GM19467 (cell line): ENCODE measurements around the gene ARHGEF7.

ENCODE experiments used
- ATAC-seq: cut with Tn5 transposase; IDR thresholded peaks from one replicate; pipeline ENCODE4 v1.9.1; 2021; ENCODE audit warnings: mild to moderate bottlenecking, moderate library complexity; ENCODE audit not compliant: unreplicated experiment

The ARHGEF7 gene

DNA sequence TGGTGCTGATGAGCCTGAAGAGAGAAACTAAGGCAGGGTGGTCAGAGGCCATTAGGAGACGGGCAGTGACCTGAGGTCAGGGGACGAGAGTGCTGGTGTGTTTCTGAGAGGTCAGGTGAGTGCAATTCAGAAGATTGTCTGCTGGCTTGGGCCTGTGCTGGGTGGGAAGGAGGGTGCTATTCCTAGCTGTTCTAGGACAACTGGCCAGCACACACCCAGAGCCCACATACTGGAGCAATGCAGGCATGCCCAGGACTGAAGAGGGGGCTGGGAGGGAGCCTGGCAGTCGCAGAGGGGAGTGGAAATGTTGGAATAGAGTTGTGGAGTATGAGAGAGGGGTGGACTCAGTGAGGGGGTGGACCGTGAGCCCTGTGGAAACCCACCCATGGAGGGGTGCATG is 16.5 kb downstream of the ARHGEF7 start:
- ATAC-seq = no peak

DNA sequence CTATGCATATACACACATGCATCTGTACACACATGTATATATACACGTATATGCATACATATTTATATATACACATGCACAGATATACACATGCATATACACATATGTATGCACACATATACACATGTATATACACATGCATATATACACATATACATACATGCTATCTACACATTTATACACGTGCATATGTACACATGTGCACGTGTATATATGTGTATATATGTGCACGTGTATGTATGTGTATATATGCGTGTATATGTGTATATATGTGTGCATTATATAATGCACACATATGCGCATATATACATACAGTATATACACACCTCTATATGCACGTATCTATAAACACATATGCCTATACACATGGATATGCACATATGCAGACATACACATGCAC is 17.8 kb downstream of the ARHGEF7 start:
- ATAC-seq = no peak

DNA sequence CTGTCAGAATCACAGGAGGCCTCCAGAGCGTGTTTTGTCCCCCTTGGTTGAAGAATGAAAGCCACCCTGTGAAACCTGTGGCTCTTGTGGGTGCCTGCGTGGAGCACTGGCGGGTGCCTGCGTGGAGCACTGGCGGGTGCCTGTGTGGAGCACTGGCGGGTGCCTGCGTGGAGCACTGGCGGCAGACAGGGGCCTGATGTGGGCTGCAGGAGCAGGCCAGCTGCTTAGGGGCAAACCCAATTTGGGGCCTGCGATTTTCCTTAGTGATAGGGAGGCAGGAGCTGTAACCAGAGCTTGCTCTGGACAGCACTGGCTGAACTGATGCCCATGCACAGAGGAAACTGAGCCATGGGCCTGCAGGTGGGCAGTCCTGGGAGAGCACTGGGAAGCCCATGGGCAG is 24.3 kb downstream of the ARHGEF7 start:
- ATAC-seq = no peak

DNA sequence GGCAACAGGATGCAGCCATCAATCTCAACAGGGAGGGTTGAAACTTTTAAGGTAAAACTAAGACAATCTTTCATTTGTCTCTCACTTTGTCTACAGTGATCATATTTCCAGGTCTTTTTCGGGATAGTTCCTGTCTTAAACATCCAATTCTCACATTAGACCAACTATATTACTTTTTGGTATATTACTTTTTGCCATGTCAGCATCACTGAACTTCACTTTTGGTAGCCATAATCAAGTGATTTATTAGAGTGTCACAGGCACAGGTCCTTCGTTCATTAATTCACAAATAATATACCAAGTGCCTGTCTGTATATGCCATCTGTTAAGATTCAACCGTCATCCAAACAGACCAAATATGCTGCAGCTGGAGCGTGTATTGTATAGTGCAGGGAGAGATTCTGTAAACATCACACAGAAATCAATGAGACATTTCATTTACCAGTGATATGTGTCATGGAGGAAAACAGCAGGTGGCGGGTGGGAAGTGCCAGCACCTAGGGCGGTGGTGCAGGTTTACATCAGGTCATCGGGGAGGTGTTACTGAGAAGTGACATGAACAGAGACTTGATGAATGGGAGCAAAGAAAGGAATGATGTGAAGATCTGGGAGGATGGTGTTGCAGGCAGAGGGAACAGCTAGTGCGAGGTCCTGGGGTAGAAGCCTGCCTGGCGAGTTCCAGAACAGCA is 24.9 kb downstream of the ARHGEF7 start:
- no peak for ATAC-seq

DNA sequence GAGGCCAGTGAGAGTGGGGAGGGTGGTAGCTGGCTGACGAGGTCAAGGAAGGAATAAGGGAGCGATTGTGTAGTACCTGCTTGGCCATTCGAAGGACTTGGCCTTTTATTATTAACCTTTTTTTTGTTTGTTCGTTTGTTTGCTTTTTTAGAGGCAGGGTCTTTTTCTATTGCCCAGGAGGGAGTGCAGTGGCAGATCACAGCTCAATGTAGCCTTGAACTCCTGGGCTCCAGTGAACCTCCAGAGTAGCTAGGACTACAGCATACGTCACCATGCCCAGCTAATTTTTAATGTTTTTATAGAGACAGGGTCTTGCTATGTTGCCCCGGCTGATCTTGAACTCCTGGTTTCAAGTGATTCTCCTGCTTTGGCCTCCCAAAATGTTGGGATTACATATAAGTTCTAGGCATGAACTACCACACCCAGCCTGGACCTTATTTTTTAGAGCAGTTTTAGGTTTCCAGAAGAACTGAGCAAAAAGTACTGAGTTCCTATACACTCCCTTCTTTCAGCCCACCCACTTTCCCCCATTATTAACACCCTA is 25.5 kb downstream of the ARHGEF7 start:
- ATAC-seq = no peak

DNA sequence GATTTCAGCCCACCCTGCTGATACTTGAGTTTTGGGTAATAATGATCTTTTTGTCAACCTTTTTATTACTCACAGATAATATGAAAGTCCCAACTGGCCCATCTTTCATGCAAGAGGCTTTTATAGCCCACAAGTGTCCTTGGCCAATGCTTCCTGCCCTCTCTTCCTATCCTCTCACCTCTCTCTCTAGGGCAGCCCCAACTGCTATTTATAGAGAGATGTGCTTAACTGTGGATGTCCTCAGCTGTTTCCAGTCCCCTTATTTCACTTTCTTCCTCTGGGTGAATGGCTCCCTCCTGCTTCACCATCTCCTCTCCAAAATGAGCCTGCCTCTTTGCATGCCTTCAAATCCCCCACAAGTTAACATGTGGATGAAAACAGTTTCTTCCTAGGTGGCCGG is 27.4 kb downstream of the ARHGEF7 start:
- ATAC-seq = no peak

DNA sequence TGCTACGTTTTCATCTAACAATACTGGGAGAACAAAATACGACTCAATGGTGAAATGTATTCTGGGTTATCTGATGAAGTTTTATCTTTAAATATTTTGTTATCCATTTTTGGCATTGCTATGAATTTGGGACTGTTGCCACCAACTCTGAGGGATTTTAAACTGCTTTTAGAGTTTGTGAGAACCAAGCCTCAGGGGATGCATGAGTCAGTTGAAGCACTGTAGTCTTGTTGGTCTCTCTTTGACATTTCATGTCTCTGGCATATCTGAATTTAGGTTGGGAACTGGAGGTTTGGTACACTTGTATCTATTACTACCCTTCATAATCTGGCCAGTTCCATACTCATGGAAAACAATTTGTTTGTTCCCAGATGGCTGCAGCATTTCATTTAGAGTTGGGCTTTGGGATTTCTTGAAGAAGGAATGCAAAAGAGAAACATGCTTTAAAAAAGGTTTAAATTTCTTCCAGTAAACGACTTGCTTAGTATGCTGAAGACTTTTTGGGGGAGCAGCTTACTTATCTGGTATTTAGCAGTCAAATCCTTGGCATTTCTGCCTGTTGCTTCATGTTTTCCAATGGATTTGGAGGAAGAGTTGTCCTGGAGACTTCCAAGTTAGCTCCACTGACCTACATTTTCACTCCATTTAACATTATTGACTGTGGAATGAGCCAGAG is 28.9 kb downstream of the ARHGEF7 start:
- ATAC-seq = no peak

DNA sequence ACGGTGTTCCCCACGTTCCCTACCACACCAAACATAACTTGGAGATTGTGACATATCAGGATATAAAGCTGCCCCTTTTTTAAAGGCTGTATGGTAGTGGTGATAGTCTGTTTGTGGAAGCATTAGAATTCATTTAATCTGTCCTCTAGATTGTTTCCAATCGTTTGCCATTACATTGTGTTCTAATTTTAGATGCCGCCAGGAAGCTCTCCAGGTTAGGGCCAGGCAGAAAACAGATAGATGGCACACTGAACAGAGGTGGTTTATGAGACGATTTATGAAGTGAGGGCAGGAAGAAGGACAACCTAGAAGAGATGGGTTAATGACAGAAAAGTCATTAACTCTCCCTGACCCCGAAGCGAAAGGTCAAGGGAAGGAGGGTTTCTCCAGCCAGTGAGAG is 30.0 kb downstream of the ARHGEF7 start:
- ATAC-seq = no peak

DNA sequence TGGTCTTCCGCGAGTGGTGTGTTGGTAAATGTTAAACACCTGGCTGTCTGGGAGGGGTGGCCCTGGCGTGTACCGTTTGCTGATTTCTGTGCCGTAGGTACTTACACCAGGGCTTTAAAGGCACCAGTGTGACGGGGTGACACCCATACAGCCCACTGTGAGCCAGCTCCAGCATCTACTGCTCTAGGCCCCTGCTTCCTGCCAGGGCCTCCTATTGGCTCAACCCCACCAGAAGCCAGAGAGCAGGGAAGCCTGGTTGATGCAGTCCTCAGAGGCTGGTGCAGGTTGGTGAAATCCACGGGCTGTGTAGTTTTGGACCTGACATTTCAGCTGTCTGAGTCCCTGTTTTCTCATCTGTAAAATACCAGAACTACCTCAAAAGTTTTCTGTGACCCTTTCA is 30.4 kb downstream of the ARHGEF7 start:
- no peak for ATAC-seq

DNA sequence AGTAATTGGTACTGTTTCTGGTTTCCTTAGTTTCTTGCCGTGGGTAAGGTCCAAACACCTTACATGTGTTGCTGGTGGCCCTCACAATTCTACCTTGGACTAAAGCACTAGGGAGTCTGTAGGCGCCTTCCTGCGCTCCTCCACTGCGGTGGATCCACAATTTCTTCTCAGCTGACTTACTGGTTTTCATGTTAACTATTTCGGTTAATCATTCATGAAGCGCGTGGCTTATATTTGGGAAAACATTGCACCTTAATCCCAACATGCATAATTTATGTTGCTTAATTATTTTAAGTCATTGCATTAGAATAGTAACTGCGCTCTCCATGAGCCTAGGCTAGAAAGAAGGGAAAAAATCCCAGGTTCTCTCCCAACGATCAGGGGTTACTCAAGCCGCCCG is 37.7 kb downstream of the ARHGEF7 start:
- ATAC-seq = no peak

DNA sequence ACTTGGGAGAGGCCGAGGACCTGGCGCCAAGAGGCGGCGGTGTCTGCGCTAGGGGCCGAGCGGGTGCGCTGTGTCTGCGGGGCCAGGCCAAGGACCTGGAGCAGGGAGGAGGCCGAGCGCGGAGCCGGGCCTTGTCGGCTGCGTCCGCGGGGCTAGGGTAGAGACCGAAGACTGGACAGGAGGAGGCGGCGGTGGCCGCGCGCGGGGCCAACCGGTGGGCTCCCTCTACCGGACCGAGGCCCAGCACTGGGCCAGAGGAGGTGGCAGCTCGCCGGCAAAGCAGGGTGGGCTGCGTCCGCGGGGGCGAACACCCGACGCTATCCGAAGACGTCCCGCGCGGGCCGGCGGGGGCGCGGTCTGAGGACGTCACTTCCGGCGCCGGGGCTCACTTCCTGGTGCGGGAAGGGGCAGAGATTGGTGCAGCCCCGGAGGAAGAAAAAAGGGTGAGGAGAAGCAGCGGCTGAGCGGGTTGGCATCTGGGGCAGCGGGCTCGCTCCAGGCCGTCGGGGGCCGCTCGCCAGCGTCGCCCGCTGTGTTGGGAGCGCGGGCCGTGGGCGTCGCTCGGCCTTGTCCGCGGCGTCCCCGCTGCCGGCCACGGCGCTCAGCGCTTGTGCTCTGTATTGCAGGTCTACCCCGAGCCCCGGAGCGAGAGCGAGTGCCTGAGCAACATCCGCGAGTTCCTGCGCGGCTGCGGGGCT is 38.3 kb downstream of the ARHGEF7 start:
- ATAC-seq = peak; percentile 89

DNA sequence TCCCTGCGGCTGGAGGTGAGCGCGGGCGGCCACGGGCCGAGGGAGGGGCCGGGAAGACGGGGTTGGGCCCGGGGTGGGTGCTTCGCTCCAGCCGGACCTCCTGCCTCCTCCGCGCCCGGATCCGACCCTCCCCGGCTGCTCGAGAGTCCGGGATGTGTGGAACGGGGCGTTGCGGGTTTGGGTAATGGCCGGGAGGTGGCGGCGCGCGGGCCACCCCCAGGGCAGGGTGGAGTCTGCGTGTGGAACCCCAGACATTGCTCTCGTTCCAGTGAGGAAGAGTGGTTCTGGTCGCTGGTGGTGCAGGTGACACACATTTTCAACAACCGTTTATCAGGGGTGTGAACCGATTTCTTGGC is 38.8 kb downstream of the ARHGEF7 start:
- ATAC-seq = peak; percentile 35

DNA sequence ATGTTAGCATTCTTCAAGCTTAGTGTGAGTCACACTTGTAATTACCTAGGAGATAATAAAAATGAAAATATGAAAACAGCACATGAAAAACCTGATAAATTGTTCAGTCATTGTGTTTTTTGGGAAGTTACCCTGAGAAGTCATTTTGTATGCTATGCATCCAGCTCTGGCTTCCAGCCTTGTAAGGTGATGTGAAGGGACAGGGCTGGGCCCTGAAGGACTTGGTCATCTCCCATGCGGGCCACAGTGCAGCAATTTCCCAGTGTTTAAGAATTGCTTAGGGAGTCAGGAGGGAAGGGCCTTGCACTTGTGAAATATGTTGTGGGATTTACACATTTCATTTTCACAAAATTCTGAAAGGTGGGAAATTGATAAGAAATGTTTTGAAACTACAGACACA is 41.3 kb downstream of the ARHGEF7 start:
- no peak for ATAC-seq

DNA sequence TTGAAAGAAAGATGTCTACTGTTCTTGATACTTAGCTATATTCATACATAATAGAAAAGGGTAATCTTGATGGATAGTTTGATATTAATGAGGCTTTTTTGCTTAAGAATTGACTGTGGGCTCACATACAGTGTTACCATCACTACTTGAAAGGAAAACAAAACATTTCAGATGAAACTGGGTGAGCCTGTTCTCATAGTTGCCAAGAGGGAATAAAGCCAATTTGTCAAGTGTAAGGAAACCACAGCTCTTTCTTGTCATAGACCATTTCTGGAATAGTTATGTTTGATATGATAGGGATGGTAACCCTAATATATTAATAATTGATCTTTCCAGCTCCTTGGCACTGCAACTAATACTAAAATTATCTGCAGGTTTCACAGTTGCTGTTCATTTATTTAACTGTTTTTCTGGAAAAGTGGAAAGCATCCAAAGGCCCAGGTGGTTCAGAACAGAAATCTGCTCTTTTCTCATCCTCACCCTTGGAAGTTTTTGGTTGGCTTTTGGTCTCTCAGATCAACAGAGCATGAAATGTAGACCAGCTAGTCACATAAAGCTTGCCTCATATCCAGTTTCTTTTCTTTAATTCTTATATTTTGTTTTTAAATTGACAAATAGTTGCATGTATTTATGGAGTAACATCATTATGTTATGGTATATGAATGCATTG is 43.2 kb downstream of the ARHGEF7 start:
- no peak for ATAC-seq

DNA sequence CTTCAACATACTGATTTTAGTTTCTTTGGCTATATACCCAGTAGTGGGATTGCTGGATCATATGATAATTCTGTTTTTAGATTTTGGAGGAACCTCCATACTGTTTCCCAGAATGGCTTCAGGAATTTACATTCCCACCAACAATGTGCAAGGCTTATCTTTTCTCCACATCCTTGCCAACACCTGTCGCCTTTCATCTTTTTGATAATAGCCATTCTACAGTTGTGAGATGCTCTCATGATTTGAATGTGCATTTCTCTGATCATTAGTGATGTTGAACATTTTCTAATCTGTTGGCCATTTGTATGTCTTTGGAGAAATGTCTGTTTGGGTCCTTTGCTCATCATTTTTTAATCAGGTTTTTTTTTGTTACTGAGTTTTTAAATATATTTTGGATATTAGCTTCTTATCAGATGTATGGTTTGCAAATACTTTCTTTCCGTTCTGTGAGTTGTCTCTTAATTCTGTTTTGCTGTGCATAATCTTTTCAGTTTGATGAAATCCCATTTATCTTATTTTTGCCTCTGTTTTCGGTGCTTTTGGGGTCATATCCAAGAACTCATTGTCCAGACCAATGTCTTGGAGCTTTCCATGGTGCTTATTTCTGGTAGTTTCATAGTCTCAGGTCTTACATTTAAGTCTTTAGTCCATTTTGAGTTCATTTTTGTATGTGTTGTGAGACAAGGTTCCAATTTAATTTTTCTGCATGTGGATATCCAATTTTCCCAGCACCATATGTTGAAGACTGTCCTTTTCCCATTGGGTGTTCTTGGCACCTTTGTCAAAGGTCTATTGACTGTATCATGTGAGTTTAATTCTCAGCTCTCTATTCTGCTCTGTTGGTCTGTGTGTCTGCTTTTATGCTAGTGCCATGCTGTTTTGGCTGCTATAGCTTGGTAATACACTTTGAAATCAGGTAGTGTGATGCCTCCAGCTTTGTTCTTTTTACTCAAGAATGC is 44.5 kb downstream of the ARHGEF7 start:
- no peak for ATAC-seq

DNA sequence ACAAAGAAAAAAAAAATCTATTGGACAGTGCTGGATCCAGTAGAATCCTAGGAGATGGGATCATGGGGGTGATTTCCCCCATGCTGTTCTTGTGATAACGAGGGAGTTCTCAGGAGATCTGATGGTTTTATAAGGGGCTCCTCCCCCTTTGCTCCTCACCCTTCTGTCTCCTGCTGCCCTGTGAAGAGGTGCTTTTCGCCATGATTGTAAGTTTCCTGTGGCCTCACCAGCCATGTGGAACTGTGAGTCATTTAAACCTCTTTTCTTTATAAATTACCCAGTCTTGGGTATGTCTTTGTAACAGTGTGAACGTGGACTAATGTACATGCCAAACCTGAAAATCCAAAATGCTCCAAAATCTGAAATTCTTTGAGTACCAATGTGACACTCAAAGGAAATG is 45.5 kb downstream of the ARHGEF7 start:
- ATAC-seq = no peak

DNA sequence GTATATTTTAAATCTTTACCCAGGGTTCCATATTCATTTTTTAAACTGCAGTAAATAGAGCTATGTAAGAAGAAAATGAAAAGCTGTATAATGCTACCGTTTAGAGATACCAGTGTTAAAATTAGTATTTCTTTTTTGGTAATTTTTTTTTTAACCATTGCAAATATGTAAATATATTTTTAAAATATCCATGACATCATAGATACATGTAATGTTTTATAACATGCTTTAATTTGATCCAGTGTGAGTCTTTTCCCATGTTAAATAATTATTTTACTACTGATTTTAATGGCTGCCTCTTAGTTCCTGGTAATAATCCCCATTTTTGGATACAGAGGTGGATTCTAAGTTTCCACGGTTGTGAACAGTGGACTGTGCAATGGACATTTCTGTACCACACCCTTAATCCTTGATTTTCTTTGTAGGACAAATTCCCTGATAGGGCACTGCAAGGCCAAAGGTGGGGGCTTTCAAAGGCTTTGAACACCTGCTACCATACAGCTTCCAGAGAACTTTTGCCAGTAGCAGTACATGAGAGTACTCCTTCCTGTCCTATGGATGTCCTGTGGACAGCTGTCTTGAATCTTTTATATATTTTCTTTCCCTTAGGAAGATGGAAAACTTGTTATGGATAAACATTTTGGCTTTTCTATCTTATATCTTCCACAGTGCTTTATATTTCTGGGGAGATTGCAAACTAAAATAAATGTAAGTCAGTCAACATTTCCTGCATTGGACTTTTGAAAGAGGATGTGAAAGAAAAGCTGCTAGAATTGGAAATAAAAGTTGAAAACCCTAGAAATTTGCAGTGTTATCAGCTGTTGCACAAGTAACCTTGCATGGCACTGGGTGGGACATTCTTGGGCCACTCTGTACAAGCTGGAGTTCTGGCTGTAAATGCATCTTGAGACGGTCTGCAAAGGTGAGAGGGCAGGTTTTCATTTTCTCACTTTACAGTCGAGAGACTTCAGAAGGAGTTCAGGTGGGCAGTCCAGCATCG is 46.8 kb downstream of the ARHGEF7 start:
- peak; percentile 46 for ATAC-seq

DNA sequence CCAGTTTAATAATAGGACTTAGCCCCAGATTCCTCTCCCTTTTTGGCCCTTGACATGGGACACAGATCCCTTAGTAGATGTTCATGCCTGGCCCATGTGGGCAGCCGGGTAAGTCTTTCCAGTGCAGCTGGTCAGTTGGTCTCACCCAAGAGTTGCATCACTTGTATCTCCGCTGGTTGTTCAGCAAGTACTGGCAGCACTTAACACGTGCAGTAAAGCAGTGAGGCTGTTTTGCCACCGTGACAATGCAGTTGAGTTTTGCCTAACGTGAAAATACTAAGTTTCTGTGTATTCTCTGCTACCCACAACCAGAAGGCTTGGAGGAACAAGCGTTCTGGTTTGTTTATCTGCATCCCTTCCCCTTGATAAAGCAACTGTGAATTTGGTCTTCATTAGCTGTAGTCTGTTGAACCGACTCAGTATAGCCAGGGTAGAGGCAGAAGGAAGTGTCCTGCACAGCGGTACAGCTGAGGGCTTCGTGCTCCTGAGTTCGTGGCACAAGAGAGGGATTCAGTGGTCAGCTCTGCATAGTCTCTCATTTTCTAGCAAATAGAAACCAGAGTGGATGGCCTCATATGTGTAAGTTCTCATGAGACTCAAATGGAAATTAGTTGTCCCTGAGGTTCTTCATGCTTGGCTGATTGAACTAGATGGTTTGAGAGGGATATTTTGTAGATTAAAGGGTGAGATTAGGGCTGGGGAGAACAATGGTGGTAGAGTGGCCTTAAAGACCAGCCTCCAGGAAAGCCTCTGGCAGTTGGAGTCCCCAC is 50.3 kb downstream of the ARHGEF7 start:
- ATAC-seq = no peak
